ENCODE measurements around the gene ITPK1. TPM values are rescaled to one million over a fixed set of nuclear protein-coding genes. Genes with fewer than 3 reads are reported as not detected.

The ITPK1 gene
- polyA plus RNA-seq, 2 of the 4 experiments (the other 2 are of a cell fraction): 46.2 to 47.0 TPM

DNA sequence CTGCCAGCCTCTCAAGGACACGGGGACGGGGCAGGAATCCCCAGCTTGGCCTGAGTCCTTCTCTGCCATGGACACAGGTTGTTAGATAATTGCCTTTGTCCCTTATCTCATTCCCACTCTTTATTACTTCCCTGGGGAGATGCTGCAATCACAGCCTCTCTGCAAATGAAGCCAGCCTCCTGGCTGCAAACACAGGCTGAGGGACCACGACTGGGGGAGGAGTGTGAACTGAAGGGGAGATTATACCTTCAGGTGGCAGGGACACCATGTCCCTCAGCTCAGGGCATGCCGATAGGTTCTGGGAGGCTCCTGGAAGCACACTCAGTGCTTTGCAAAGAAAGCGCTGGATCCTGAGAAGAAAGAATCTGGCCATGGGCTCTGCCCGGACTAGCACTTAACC, 208.9 kb downstream of the ITPK1 start:
- no peak for DNase-seq (ENCODE audit: low read depth in 1 of 2, low spot score in 1 of 2)
- Histone ChIP-seq H3K9me3 (no peaks in the 10 kb centered on the region), H3K27ac (no peak overlapping the region), H3K4me2 (no peak overlapping the region), H3K4me1 (no peaks in the 10 kb centered on the region), H3K4me3 (no peak overlapping the region)
- no peak for FAIRE-seq
- WGBS (ENCODE audit: missing lambda C conversion rate): 37% methylated on average over 5 of the region's 6 CpGs
- POLR2A ChIA-PET: no interaction called here
- ATAC-seq: peak in 1 of 2 experiments; percentile 33; a peak in 3 of 6 replicates
- CTCF ChIA-PET: no interaction called here
- TF ChIP-seq, protein P1, sequence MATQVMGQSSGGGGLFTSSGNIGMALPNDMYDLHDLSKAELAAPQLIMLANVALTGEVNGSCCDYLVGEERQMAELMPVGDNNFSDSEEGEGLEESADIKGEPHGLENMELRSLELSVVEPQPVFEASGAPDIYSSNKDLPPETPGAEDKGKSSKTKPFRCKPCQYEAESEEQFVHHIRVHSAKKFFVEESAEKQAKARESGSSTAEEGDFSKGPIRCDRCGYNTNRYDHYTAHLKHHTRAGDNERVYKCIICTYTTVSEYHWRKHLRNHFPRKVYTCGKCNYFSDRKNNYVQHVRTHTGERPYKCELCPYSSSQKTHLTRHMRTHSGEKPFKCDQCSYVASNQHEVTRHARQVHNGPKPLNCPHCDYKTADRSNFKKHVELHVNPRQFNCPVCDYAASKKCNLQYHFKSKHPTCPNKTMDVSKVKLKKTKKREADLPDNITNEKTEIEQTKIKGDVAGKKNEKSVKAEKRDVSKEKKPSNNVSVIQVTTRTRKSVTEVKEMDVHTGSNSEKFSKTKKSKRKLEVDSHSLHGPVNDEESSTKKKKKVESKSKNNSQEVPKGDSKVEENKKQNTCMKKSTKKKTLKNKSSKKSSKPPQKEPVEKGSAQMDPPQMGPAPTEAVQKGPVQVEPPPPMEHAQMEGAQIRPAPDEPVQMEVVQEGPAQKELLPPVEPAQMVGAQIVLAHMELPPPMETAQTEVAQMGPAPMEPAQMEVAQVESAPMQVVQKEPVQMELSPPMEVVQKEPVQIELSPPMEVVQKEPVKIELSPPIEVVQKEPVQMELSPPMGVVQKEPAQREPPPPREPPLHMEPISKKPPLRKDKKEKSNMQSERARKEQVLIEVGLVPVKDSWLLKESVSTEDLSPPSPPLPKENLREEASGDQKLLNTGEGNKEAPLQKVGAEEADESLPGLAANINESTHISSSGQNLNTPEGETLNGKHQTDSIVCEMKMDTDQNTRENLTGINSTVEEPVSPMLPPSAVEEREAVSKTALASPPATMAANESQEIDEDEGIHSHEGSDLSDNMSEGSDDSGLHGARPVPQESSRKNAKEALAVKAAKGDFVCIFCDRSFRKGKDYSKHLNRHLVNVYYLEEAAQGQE (IDR thresholded peaks at IDR 0.05): no peak
- no peak for TF ChIP-seq CHD4 (IDR thresholded peaks at IDR 0.05; ENCODE audit: borderline replicate concordance)
- no peak for TF ChIP-seq ZNF302 (CRISPR knock-in tag; IDR thresholded peaks at IDR 0.05)
- TF ChIP-seq BHLHE40 (IDR thresholded peaks at IDR 0.05; ENCODE audit: low read depth, low read length): no peak
- no peak for TF ChIP-seq CEBPB (IDR thresholded peaks at IDR 0.05)
- no peak for TF ChIP-seq TP53 (CRISPR knock-in tag; IDR thresholded peaks at IDR 0.05)
- TF ChIP-seq ZC3H11A (IDR thresholded peaks at IDR 0.05): no peak
- TF ChIP-seq FOSL2 (IDR thresholded peaks at IDR 0.05): no peak
- TF ChIP-seq FOSL2 (CRISPR knock-in tag; IDR thresholded peaks at IDR 0.05): no peak
- TF ChIP-seq RAD21 (conservative IDR thresholded peaks at IDR 0.05 in 1 of 2, IDR thresholded peaks at IDR 0.05 in 1 of 2): no peak
- TF ChIP-seq, protein P2, sequence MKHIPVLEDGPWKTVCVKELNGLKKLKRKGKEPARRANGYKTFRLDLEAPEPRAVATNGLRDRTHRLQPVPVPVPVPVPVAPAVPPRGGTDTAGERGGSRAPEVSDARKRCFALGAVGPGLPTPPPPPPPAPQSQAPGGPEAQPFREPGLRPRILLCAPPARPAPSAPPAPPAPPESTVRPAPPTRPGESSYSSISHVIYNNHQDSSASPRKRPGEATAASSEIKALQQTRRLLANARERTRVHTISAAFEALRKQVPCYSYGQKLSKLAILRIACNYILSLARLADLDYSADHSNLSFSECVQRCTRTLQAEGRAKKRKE (CRISPR knock-in tag; IDR thresholded peaks at IDR 0.05; ENCODE audit: low read depth): no peak
- TF ChIP-seq HOXA7 (CRISPR knock-in tag; IDR thresholded peaks at IDR 0.05): no peak
- no peak for TF ChIP-seq CBX2 (IDR thresholded peaks at IDR 0.05; ENCODE audit: borderline replicate concordance, low read depth)
- TF ChIP-seq, protein P3, sequence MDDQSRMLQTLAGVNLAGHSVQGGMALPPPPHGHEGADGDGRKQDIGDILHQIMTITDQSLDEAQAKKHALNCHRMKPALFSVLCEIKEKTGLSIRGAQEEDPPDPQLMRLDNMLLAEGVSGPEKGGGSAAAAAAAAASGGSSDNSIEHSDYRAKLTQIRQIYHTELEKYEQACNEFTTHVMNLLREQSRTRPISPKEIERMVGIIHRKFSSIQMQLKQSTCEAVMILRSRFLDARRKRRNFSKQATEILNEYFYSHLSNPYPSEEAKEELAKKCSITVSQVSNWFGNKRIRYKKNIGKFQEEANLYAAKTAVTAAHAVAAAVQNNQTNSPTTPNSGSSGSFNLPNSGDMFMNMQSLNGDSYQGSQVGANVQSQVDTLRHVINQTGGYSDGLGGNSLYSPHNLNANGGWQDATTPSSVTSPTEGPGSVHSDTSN (IDR thresholded peaks at IDR 0.05): no peak

DNA sequence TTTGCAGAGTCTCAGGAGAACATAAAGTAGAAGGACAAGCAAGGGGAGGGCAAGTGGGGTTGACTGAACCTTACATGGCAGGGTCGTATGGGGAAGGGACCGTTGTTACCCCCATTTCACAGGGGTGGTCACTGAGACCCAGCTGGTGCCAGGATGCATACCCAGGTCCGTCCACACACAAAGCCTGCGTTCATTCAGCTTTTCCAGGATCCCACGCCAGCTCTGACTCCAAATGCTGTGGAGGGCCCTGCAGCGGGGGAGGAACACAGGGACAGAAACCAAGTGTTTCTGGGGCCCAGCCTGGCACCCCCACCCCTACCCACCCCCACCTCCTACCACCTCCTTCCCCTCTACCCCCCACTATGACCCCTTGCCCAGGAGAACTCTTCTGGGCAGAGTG, 209.3 kb downstream of the ITPK1 start:
- FAIRE-seq (no peak), ATAC-seq (no peak), DNase-seq (ENCODE audit: low read depth in 1 of 2, low spot score in 1 of 2) (no peak)
- ChIA-PET POLR2A (no interaction called here), CTCF (no interaction called here)
- H3K4me3 ChIP-seq: no peak overlapping the region
- no peak for TF ChIP-seq GATA3 (IDR thresholded peaks at IDR 0.05; ENCODE audit: borderline replicate concordance)
- no peak for TF ChIP-seq EHMT2 (IDR thresholded peaks at IDR 0.05; ENCODE audit: low read depth)
- TF ChIP-seq JUN (IDR thresholded peaks at IDR 0.05): no peak
- no peak for TF ChIP-seq RNF2 (IDR thresholded peaks at IDR 0.05; ENCODE audit: borderline replicate concordance, low read depth)
- TF ChIP-seq, protein P4, sequence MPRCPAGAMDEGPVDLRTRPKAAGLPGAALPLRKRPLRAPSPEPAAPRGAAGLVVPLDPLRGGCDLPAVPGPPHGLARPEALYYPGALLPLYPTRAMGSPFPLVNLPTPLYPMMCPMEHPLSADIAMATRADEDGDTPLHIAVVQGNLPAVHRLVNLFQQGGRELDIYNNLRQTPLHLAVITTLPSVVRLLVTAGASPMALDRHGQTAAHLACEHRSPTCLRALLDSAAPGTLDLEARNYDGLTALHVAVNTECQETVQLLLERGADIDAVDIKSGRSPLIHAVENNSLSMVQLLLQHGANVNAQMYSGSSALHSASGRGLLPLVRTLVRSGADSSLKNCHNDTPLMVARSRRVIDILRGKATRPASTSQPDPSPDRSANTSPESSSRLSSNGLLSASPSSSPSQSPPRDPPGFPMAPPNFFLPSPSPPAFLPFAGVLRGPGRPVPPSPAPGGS (IDR thresholded peaks at IDR 0.05): no peak
- TF ChIP-seq JUNB (IDR thresholded peaks at IDR 0.05): no peak
- no peak for TF ChIP-seq FOXS1 (CRISPR knock-in tag; IDR thresholded peaks at IDR 0.05)
- TF ChIP-seq MAZ (IDR thresholded peaks at IDR 0.05; ENCODE audit: borderline replicate concordance, low read depth, low read length): no peak
- TF ChIP-seq, protein P3 (IDR thresholded peaks at IDR 0.05): no peak
- TF ChIP-seq SMC3 (IDR thresholded peaks at IDR 0.05): no peak
- TF ChIP-seq POLR2AphosphoS2 (conservative IDR thresholded peaks at IDR 0.05; ENCODE audit: low read length): no peak
- TF ChIP-seq HEYL (CRISPR knock-in tag; IDR thresholded peaks at IDR 0.05): no peak
- H3K9me3 ChIP-seq: no peaks in the 10 kb centered on the region
- 32% methylated on average over 6 of the region's 6 CpGs for WGBS (ENCODE audit: missing lambda C conversion rate)
- no peak overlapping the region for H3K4me2 ChIP-seq
- H3K27ac ChIP-seq: no peak overlapping the region
- no peaks in the 10 kb centered on the region for H3K4me1 ChIP-seq
